AG10803 (cell line): ENCODE data around the gene KIAA0040.
A peak's percentile ranks its signal among the peaks of the same experiment; 100 is the strongest.

Experiments used
- DNase-seq: peaks from one replicate; pipeline ENCODE4 v3.0.0; 2010; ENCODE audit warnings: low read depth
- H3K4me3 ChIP-seq: 2 replicates; pipeline ENCODE4 v1.5.1; 2011; ENCODE audit warnings: mild to moderate bottlenecking, low read length, control low read depth
- TF ChIP-seq, protein P1 (sequence below): conservative IDR thresholded peaks from 2 replicates; pipeline ENCODE4 v1.5.1; 2011; ENCODE audit warnings: mild to moderate bottlenecking, low read length, control low read depth, inconsistent platforms

Gene KIAA0040

GRCh38 chr1:175137369-175137768 lies 55.2 kb downstream of the KIAA0040 start:
- no peak overlapping the region for H3K4me3 ChIP-seq
- TF ChIP-seq, protein P1, sequence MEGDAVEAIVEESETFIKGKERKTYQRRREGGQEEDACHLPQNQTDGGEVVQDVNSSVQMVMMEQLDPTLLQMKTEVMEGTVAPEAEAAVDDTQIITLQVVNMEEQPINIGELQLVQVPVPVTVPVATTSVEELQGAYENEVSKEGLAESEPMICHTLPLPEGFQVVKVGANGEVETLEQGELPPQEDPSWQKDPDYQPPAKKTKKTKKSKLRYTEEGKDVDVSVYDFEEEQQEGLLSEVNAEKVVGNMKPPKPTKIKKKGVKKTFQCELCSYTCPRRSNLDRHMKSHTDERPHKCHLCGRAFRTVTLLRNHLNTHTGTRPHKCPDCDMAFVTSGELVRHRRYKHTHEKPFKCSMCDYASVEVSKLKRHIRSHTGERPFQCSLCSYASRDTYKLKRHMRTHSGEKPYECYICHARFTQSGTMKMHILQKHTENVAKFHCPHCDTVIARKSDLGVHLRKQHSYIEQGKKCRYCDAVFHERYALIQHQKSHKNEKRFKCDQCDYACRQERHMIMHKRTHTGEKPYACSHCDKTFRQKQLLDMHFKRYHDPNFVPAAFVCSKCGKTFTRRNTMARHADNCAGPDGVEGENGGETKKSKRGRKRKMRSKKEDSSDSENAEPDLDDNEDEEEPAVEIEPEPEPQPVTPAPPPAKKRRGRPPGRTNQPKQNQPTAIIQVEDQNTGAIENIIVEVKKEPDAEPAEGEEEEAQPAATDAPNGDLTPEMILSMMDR = no peak
- no peak for DNase-seq

GRCh38 chr1:175136246-175136645 lies 56.3 kb downstream of the KIAA0040 start:
- no peak overlapping the region for H3K4me3 ChIP-seq
- TF ChIP-seq, protein P1 = no peak
- DNase-seq = peak; percentile 18

- no peak overlapping the region for H3K4me3 ChIP-seq
- no peak for DNase-seq
- TF ChIP-seq, protein P1 = no peak
Measured at GRCh38 chr1:175134500-175134899, 58.1 kb downstream of the KIAA0040 start.

DNA sequence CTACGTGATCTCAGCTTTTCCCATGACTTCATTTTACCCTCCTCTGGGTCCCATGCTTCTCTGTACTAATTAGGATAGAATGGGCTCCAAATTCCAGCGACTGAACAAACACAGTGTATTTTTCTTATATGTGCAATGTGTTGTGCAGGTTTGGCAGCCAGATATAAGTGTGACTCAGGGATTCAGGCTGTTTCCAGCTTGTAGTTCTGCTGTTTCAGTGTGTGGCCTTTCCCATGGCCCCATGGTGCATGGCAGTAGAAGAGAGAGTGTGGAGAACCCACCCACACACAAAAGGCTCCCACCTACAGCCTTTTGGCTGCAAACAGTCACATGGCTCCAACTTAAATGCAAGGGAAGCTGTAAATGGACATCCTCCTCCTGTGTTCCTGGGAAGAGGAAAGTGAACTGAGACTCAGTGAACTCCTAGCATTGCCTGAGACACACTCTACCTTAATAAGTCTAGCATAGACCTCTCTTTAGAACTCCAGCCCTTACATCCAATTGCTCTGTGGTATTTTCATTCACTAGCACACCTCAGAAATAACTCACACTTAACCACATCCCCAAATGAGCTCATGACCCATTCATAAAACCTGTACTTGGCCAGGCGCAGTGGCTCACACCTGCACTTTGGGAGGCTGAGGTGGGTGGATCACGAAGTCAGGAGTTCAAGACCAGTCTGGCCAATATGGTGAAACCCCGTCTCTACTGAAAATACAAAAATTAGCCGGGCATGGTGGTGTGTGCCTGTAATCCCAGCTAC lies 58.7 kb downstream of the KIAA0040 start:
- H3K4me3 ChIP-seq = no peak overlapping the region
- peak; percentile 65 for DNase-seq
- TF ChIP-seq, protein P1 = no peak

DNA sequence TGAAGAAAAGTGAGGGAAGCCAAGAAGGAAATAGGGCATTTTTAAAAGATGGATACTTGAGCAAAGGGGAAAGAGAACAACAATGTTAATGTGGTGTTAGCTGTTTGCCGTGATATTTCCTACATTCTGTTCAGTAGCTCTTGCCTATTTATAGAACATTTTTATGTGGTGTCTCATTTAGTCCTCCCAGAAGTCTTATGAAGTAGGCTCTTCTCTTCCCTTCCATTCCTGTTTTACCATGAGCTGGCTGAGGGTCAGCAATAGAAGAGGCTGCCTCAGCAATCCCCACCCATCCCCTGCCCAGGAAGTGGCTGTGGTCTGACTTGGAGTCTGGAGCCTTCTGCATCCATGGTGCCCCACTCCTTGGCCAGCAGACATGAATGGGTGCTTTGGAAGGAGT lies 60.1 kb downstream of the KIAA0040 start:
- H3K4me3 ChIP-seq = no peak overlapping the region
- DNase-seq = peak; percentile 86
- TF ChIP-seq, protein P1 = no peak

GRCh38 chr1:175131095-175131494 lies 61.5 kb downstream of the KIAA0040 start:
- no peak overlapping the region for H3K4me3 ChIP-seq
- DNase-seq = peak; percentile 62
- TF ChIP-seq, protein P1 = no peak

DNA sequence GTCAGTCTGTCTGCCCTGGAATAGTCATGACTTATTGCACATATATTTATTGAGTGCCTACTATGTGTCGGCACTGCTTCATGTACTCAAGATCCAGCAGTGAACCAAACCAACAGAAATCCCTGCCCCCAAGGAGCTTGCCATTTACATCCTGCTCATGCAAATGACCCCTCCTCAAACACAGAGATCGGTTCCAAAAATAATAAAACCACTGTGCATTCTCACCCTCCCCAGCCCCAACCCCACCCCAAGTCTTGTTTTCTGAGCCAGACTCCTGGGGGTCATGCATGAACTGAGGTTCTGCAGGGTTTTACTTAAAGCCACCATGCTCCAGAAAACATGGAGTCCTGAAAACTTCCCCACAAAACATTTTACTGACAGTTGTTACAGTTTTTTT lies 61.9 kb downstream of the KIAA0040 start:
- H3K4me3 ChIP-seq = no peak overlapping the region
- DNase-seq = no peak
- TF ChIP-seq, protein P1 = no peak
